HG02943 (cell line): ENCODE data around the gene CD3D.
"Not testable (repeated sequence)": the region's sequence is repeated elsewhere in the genome, so short reads cannot be mapped to it uniquely, and the experiment has no call there.

Experiments used
- ATAC-seq: cut with Tn5 transposase; IDR thresholded peaks from one replicate; pipeline ENCODE4 v1.9.1; 2021; ENCODE audit warnings: mild to moderate bottlenecking, low read depth, moderate library complexity; ENCODE audit not compliant: unreplicated experiment

CD3D gene

GRCh38 chr11:118340449-118340848, 2.1 kb downstream of the CD3D start:
- ATAC-seq: no peak

DNA sequence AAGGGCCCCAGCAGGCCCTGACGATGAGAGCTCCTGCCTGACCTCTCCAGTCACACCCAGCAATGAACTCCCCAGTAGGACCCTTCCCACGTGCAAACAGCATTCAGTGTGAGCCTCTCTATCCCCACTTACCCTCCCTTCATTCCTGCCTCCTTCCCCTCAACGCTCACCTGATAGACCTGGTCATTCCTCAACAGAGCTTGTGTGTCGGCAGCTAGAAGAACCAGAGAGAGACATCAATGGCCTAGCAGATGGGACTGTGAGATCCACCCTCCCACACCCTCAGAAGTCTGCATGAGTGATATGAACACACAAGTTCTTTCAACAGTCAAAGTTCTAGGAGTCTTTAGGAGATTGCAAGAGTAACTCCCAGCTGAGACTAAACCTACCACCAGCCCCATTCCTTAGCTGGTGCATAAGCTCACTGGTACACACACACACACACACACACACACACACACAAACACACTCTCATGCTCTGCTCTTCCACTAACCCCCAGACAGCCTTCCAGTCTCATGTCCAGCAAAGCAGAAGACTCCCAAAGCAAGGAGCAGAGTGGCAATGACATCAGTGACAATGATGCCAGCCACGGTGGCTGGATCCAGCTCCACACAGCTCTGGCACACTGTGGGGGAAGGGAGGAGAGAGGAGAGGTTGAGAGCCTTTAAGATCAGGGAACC, 3.1 kb downstream of the CD3D start:
- ATAC-seq: no peak

DNA sequence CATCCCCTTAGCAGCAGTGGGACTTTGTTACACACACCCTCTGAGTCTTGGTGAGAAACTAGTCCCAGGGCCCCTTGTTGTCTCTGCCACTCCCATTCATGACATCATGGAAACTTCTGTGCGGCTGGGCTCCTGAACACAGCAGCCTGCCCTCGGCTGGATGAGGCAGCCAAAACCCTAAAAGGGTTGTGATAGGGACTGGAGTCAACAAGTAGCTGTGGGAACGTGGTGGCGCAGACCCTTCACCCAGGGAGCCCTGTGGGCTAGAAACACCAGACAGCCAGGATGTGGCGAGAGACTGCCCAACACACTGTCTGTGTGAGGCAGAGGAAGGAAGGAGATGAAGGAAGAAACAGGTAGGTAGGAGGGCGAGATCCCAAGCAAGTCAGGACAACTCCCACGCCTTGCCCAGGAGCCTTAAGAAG, 3.9 kb downstream of the CD3D start:
- ATAC-seq: no peak

DNA sequence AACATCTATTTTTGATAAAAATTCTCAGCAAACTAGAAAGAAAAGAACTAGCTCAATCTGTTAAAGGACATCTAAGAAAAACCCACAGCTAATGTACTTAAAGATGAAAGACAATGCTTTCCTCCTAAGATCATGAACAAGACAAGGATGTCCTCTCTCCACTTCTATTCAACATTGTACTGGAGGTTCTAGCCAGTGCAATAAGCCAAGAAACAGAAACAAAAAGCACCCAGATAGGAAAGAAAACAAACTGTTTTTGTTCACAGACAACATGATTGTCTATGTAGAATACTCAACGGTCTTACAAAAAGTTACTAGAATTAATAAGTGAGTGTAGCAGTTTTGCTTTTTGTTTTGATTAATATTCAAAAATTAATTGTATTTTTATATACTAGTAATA, 7.8 kb downstream of the CD3D start:
- no peak for ATAC-seq

- ATAC-seq: no peak
Measured at GRCh38 chr11:118328745-118329144, 13.8 kb downstream of the CD3D start.

- no peak for ATAC-seq
Measured at GRCh38 chr11:118325283-118325682, 17.2 kb downstream of the CD3D start.

- ATAC-seq: no peak
Measured at GRCh38 chr11:118322721-118323120, 19.8 kb downstream of the CD3D start.

- no peak for ATAC-seq
Measured at GRCh38 chr11:118321386-118322082, 21.0 kb downstream of the CD3D start.

DNA sequence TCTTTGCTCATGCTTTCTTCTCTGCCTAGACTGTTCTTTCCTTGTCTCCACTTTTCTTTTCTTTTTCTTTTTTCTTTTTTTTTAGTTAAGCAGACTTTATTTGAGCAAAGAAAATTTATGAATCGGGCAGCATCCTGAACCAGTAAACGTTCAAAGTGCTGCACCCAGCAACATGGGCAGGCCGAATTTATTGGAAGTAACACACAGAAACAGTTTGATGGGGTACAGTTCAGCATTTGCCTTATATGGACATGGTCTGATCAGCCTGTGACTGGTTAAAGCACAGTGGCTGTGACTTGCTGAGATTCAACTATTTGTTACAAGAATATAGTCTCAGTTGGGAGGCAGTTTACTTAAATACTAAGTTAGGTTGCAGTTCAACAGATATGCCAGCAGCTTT, 22.0 kb downstream of the CD3D start:
- ATAC-seq: no peak

DNA sequence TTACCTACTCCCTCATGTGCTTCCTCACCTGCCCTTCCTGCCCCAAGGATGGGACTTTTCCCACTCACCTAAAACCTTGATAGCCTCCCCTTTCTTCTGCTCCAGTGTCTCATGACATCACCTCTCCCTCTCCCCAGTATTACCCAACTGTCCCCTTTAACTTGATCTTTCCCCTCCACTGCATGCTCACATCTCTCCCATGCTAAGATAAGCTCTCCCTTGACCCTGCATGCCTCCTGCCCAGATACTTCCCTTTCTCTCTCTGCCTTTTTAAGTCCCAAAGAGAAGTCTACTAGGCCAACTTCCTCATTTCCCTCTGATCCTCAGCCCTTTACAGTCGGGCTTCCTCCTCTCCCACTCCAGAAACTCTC, 23.2 kb downstream of the CD3D start:
- ATAC-seq: no peak

DNA sequence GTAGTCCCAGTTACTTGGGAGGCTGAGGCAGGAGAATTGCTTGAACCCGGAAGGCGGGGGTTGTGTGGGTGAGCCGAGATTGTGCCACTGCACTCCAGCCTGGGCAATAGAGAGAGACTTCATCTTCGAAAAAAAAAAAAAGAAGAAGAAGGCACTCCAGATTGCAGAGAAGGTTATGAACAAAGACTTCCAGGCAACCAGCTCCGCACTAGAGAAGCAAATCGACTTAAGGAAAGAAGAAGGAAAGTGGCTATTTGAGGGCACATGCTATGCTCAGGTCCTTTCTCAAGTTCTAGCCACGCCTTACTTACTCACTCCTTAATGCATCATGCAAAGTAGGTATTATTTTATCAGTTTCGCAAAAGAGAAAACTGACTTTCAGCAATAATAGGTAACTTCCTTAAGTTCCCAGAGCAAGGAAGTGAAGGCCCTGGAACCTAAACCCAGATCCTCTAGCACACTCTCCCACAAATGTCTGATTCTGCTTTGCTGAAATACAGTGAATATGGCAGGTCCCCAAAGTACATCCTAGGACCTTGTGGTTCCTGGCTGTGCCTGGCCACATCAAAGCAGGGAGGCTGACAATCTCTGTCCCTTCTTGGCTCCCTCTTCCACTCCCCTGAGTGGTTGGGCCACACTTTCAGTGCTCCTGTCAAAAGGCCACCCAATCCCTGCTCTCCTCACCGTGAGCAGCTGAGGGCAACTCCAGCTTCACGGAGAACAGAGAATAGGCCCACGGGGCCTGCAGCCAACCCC, 23.7 kb downstream of the CD3D start:
- no peak for ATAC-seq

DNA sequence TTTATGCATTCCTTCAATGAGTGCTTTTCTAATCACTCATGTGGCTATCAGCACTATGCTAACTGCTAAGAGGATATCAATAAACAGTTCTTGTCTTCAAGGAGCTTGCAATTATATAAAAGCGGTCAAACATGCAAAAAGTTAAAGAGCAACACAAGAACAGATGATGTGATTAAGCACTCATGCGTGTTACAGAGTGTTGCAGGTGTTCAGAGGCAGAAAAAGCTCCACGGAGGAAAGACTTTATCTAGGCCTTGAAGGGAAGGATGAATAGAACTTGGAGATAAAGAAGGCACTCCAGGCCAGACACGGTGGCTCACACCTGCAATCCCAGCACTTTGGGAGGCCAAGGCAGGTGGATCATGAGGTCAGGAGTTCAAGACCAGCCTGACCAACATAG, 24.4 kb downstream of the CD3D start:
- no peak for ATAC-seq

DNA sequence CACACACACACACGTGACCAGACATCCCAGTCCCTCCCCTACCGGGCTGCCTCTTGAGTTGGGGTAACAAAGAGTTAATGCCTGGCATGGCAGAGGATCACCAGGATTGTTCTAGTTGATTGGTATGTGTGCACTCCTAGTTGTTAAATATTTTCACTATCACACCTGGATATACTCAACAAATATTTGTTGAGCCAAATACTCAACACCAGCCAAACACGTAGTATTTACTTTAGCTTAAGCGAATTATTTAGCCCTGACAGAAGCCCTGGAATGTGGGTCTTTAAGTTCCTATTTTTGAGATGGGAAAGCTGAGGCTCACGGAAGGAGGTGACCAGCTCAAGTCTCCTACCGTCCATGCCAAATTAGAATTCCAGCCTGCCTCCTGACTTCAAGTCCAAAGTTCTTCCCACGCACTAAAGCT, 27.5 kb downstream of the CD3D start:
- no peak for ATAC-seq

DNA sequence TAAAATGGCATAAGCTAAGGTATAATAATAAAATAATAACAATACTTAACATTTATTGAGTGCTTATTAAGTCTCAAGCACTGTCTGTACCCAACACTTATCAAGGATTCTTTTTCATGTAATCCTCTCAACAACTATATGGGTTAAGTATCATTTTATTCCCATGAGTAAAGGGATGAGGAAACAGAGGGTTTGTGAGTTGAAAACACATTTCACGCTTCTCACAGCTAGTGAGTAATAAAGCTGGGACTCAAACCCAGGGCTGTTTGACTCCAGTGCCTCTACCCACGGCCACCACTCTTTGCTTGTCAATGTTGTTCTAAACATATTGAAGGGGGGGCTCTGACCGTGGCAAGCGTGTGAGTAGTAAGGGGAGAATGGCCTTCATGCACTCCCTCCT, 29.3 kb downstream of the CD3D start:
- ATAC-seq: no peak

DNA sequence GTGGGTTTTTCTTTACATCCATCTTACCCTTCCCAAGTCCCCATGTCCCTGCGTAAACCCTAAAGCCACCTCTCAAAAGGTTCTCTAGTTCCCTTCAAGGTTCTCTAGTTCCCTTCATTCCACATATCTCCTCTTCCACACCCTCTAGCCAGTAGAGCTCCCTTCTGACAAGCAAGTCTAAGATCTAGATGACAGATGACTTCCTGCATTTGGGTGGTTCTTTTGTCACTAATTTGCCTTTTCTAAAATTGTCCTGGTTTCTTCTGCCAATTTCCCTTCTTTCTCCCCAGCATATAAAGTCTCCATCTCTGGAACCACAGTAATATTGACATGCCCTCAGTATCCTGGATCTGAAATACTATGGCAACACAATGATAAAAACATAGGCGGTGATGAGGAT, 30.2 kb downstream of the CD3D start:
- no peak for ATAC-seq

- ATAC-seq: no peak
Measured at GRCh38 chr11:118311518-118311917, 31.0 kb downstream of the CD3D start.

DNA sequence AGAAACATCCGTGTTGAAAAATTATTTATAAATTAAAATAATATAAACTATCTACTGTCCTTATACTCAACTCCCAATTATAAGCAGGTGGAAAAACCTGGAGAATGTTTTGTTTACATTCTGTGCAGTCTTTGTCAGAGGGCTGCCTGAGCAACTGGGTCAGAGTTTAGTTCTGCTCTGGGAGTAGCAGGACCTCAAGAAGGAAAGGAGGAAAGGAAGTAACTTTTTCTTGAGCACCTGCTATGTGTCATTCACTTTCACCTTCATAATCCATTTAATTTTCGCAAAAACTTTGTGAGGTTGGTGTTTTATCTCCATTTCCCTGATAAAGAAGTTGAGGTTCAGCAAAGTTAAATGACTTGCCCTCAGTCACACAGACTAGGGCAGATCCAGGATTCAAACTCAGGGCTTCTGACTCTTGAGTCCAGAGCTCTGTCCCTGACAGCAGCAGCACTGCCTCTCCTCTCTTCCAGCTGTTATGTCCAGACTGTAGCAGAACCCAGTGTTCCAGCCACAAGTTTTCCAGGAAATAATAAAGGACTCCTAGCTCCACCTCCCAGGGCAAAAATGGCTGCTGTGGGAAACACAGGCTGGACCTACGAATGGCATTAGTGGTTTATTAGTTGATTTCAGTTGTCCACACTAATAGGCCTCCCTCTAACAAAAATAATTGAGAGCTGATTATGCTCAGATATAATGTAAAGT, 31.6 kb downstream of the CD3D start:
- ATAC-seq: no peak

DNA sequence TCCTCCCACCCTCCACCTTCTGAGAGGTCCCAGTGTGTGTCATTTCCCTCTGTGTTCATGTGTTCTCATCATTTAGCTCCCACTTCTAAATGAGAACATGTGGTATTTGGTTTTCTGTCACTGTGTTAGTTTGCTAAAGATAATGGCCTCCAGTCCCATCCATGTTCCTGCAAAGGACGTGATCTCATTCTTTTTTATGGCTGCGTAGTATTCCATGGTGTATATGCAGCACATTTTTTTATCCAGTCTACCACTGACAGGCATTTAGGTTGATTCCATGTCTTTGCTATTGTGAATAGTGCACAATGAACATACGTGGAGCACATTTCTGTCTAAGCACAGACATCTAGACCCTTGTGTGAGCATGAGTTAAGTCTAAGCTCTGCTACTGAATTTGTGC, 32.2 kb downstream of the CD3D start:
- no peak for ATAC-seq

DNA sequence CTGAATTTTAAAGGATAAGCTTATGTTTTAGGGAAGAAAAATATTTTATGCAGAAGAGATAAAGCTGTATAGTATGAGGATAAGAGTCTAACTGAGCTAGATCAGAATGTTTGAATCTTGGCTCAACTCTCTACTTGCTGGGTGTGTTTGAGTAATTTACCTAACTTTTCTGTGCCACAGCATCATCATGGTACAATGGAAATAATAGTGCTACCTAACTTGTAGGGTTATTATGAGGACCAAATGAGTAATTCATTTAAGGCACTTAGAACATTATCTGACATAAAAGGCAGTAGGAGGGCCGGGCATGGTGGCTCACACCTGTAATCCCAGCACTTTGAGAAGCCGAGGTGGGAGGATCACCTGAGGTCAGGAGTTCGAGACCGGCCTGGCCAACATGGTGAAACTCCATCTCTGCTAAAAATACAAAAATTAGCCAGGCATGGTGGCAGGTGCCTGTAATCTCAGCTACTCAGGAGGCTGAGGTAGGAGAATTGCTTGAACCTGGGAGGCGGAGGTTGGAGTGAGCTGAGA, 33.4 kb downstream of the CD3D start:
- not testable (repeated sequence) for ATAC-seq

GRCh38 chr11:118306556-118306955, 35.9 kb downstream of the CD3D start:
- no peak for ATAC-seq

DNA sequence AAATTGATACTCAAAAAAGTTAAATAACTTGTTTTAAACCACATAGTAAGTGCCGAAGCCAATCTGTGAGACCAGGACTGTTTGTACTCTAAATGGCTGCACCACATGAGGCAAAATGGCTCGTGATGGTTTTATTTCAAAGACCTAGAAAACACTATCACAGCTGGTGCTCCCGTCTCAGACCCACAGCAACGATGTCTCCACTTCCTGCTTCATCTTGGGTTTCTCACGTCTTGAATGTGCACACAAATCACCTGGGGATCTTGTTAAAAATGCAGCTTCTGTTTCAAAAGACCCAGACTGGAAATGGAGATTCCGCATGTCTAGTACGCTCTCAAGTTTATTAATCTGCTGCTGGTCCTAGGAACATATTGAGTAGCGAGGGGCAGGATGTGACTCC, 36.8 kb downstream of the CD3D start:
- ATAC-seq: no peak
